Left ventricle myocardium inferior (tissue), 1 donor: ENCODE results near the gene NAV1. TPM values are rescaled to one million over a fixed set of nuclear protein-coding genes. Genes with fewer than 3 reads are reported as not detected.

Source experiments
- DNase-seq: peaks from one replicate; pipeline ENCODE4 v3.0.0-alpha.2; 2020
- H3K27ac ChIP-seq: fragments of 200-600 bp; replicated peaks from 2 replicates; pipeline ENCODE4 v1.8.0; 2021
- H3K27me3 ChIP-seq: fragments of 200-600 bp; 2 replicates; pipeline ENCODE4 v1.8.0; 2021; ENCODE audit warnings: low read depth
- H3K36me3 ChIP-seq: fragments of 200-600 bp; 2 replicates; pipeline ENCODE4 v1.8.0; 2021
- H3K4me1 ChIP-seq: fragments of 200-600 bp; 2 replicates; pipeline ENCODE4 v1.8.0; 2021
- H3K4me3 ChIP-seq: fragments of 200-600 bp; 2 replicates; pipeline ENCODE4 v1.8.0; 2021; ENCODE audit warnings: mild to moderate bottlenecking, moderate library complexity
- H3K9me3 ChIP-seq: fragments of 200-600 bp; replicated peaks from 2 replicates; pipeline ENCODE4 v1.8.0; 2021
- CTCF ChIP-seq: fragments of 200-600 bp; IDR thresholded peaks from 2 replicates; pipeline ENCODE4 v1.8.0; 2021; ENCODE audit warnings: antibody characterized with exemption, mild to moderate bottlenecking, borderline replicate concordance
- intact Hi-C: fragments of 100-400 bp; cut with micrococcal nuclease; formaldehyde crosslinking; loops from one replicate; pipeline ENCODE4 v1.11.0; 2022
- total RNA-seq: library from RNA; stranded (reverse); fragmentation: NEBNext Ultra II Directional; extraction: Animal tissue kit (Norgen Biotek cat#: 25700); gene quantifications from one replicate; pipeline ENCODE4 v1.2.1, GENCODE V29; 2021
- donor health status: DM: no; HTN: yes; CAD: no; lungs with severe emphysema.

Gene NAV1
- total RNA-seq, 1 donor from 2014 or later = 74.8 TPM

DNA sequence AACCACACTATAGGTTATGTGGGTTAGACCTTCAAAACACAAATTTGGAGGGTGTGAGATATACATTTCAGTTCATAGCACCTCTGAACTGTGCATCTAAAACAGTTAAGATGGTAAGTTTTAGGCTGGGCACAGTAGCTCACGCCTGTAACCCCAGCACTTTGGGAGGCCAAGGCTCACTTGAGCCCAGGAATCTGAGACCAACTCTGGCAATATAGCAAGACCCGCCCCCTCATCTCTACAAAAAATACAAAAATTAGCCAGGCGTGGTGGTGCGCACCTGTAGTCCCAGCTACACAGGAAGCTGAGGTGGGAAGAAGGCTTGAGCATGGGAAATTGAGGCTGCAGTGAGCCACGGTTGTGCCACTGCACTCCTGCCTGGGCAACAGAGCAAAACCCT lies 47.9 kb downstream of the NAV1 start:
- Histone ChIP-seq H3K27ac (no peak overlapping the region), H3K4me1 (peaks cover 35% of the 10 kb centered on the region), H3K27me3 (no peaks in the 10 kb centered on the region), H3K9me3 (no peaks in the 10 kb centered on the region), H3K4me3 (no peak overlapping the region), H3K36me3 (peaks cover under 1% of the 10 kb centered on the region)
- intact Hi-C loops = no loop called here
- no peak for TF ChIP-seq CTCF
- no peak for DNase-seq

DNA sequence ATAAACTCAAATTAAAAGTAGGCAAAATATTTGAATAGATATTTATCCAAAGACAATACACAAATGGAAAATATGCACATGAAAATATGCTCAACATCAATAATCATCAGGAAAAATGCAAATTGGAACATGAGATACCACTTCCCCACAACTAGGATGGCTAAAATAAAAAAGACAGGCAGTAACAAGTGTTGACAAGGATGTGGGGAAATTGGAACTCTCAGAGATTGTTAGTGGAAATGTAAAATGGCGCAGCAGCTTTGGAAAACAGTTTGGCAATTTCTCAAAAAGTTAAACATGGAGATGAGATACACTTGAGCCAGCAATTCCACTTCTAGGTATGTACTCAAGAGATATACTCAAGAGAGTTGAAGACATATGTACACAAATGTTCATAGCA lies 48.8 kb downstream of the NAV1 start:
- DNase-seq = no peak
- Histone ChIP-seq H3K36me3 (peaks cover 3% of the 10 kb centered on the region), H3K4me3 (no peak overlapping the region), H3K9me3 (no peaks in the 10 kb centered on the region), H3K27ac (no peak overlapping the region), H3K4me1 (peaks cover 35% of the 10 kb centered on the region), H3K27me3 (no peaks in the 10 kb centered on the region)
- intact Hi-C loops = no loop called here
- no peak for TF ChIP-seq CTCF

Other genes starting within 250 kb of the NAV1 start
- 8,708 TPM for gene TNNT2, start 161.4 kb upstream of the NAV1 start, total RNA-seq
- gene LAD1, start 139.8 kb upstream of the NAV1 start, total RNA-seq = 2.0 TPM
- gene TNNI1, start 117.4 kb upstream of the NAV1 start, total RNA-seq = 44.2 TPM
- gene PHLDA3, start 69.9 kb upstream of the NAV1 start, total RNA-seq = 21.1 TPM
- gene CSRP1, start 32.0 kb upstream of the NAV1 start, total RNA-seq = 41.0 TPM